ENCODE measurements around the gene KCNIP1.

GRCh38 chr5:170636206-170636605, 132.4 kb downstream of the KCNIP1 start:
- TF ChIP-seq, protein P1, sequence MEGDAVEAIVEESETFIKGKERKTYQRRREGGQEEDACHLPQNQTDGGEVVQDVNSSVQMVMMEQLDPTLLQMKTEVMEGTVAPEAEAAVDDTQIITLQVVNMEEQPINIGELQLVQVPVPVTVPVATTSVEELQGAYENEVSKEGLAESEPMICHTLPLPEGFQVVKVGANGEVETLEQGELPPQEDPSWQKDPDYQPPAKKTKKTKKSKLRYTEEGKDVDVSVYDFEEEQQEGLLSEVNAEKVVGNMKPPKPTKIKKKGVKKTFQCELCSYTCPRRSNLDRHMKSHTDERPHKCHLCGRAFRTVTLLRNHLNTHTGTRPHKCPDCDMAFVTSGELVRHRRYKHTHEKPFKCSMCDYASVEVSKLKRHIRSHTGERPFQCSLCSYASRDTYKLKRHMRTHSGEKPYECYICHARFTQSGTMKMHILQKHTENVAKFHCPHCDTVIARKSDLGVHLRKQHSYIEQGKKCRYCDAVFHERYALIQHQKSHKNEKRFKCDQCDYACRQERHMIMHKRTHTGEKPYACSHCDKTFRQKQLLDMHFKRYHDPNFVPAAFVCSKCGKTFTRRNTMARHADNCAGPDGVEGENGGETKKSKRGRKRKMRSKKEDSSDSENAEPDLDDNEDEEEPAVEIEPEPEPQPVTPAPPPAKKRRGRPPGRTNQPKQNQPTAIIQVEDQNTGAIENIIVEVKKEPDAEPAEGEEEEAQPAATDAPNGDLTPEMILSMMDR (IDR thresholded peaks at IDR 0.05; ENCODE audit: low read length): no peak
- no peak for TF ChIP-seq EZH2 (IDR thresholded peaks at IDR 0.05; ENCODE audit: borderline replicate concordance, low read length)
